Measurements from ENCODE around the gene KLHL10. TPM values are rescaled to one million over a fixed set of nuclear protein-coding genes. Genes with fewer than 3 reads are reported as not detected.

Gene KLHL10
- total and polyA plus RNA-seq, 2 donors, result 0.48 to 0.71 TPM

- H3K36me3 ChIP-seq (ENCODE audit: insufficient read depth), result peaks cover 7% of the 10 kb centered on the region
- no peak overlapping the region for H3K27ac ChIP-seq (ENCODE audit: low read depth)
- DNase-seq (ENCODE audit: extremely low spot score), result no peak
- no peak overlapping the region for H3K4me3 ChIP-seq (ENCODE audit: low read depth, low read length)
- 92% methylated on average over 4 of the region's 4 CpGs for WGBS
- H3K4me1 ChIP-seq (ENCODE audit: insufficient read depth), result no peaks in the 10 kb centered on the region
Observed at GRCh38 chr17:41880130-41880529, 42.5 kb downstream of the KLHL10 start.

- no peak for DNase-seq (ENCODE audit: extremely low spot score)
- Histone ChIP-seq H3K4me1 (ENCODE audit: insufficient read depth) (no peaks in the 10 kb centered on the region), H3K4me3 (ENCODE audit: low read depth, low read length) (no peak overlapping the region), H3K27ac (ENCODE audit: low read depth) (no peak overlapping the region), H3K36me3 (ENCODE audit: insufficient read depth) (peaks cover 7% of the 10 kb centered on the region)
- WGBS, result 89% methylated on average over 6 of the region's 6 CpGs
Observed at GRCh38 chr17:41882756-41883155, 45.1 kb downstream of the KLHL10 start.

- no peaks in the 10 kb centered on the region for H3K4me1 ChIP-seq (ENCODE audit: insufficient read depth)
- peaks cover 4% of the 10 kb centered on the region for H3K36me3 ChIP-seq (ENCODE audit: insufficient read depth)
- no peak overlapping the region for H3K27ac ChIP-seq (ENCODE audit: low read depth)
- WGBS, result 79% methylated on average over 6 of the region's 6 CpGs
- H3K4me3 ChIP-seq (ENCODE audit: low read depth, low read length), result no peak overlapping the region
- no peak for DNase-seq (ENCODE audit: extremely low spot score)
Observed at GRCh38 chr17:41885733-41886132, 48.1 kb downstream of the KLHL10 start.

GRCh38 chr17:41888332-41888965, 50.8 kb downstream of the KLHL10 start:
- H3K27ac ChIP-seq (ENCODE audit: low read depth), result no peak overlapping the region
- no peaks in the 10 kb centered on the region for H3K4me1 ChIP-seq (ENCODE audit: insufficient read depth)
- H3K4me3 ChIP-seq (ENCODE audit: low read depth, low read length), result no peak overlapping the region
- peaks cover 6% of the 10 kb centered on the region for H3K36me3 ChIP-seq (ENCODE audit: insufficient read depth)
- DNase-seq (ENCODE audit: extremely low spot score), result no peak
- 90% methylated on average over 6 of the region's 6 CpGs for WGBS

- Histone ChIP-seq H3K36me3 (ENCODE audit: insufficient read depth) (peaks cover 4% of the 10 kb centered on the region), H3K27ac (ENCODE audit: low read depth) (no peak overlapping the region), H3K4me3 (ENCODE audit: low read depth, low read length) (no peak overlapping the region), H3K4me1 (ENCODE audit: insufficient read depth) (no peaks in the 10 kb centered on the region)
- 95% methylated on average over 7 of the region's 7 CpGs for WGBS
- no peak for DNase-seq (ENCODE audit: extremely low spot score)
Observed at GRCh38 chr17:41891135-41892020, 53.8 kb downstream of the KLHL10 start.

- DNase-seq (ENCODE audit: extremely low spot score), result no peak
- 95% methylated on average over 4 of the region's 4 CpGs for WGBS
- H3K27ac ChIP-seq (ENCODE audit: low read depth), result no peak overlapping the region
- no peak overlapping the region for H3K4me3 ChIP-seq (ENCODE audit: low read depth, low read length)
- no peaks in the 10 kb centered on the region for H3K4me1 ChIP-seq (ENCODE audit: insufficient read depth)
- H3K36me3 ChIP-seq (ENCODE audit: insufficient read depth), result peaks cover 4% of the 10 kb centered on the region
Observed at GRCh38 chr17:41892021-41892376, 54.4 kb downstream of the KLHL10 start.

GRCh38 chr17:41893384-41893783, 55.8 kb downstream of the KLHL10 start:
- H3K36me3 ChIP-seq (ENCODE audit: insufficient read depth), result peaks cover 4% of the 10 kb centered on the region
- no peaks in the 10 kb centered on the region for H3K4me1 ChIP-seq (ENCODE audit: insufficient read depth)
- no peak overlapping the region for H3K27ac ChIP-seq (ENCODE audit: low read depth)
- no peak for DNase-seq (ENCODE audit: extremely low spot score)
- 95% methylated on average over 3 of the region's 3 CpGs for WGBS
- H3K4me3 ChIP-seq (ENCODE audit: low read depth, low read length), result no peak overlapping the region

GRCh38 chr17:41894791-41895331, 57.2 kb downstream of the KLHL10 start:
- H3K4me3 ChIP-seq (ENCODE audit: low read depth, low read length), result no peak overlapping the region
- 49% methylated on average over 7 of the region's 7 CpGs for WGBS
- peaks cover 6% of the 10 kb centered on the region for H3K36me3 ChIP-seq (ENCODE audit: insufficient read depth)
- no peaks in the 10 kb centered on the region for H3K4me1 ChIP-seq (ENCODE audit: insufficient read depth)
- peak overlapping the region; percentile 62 for H3K27ac ChIP-seq (ENCODE audit: low read depth)
- DNase-seq (ENCODE audit: extremely low spot score), result no peak

GRCh38 chr17:41895617-41896016, 58.0 kb downstream of the KLHL10 start:
- H3K27ac ChIP-seq (ENCODE audit: low read depth), result peak overlapping the region; percentile 62
- DNase-seq (ENCODE audit: extremely low spot score), result no peak
- WGBS, result 51% methylated on average over 5 of the region's 5 CpGs
- H3K4me3 ChIP-seq (ENCODE audit: low read depth, low read length), result no peak overlapping the region
- peaks cover 6% of the 10 kb centered on the region for H3K36me3 ChIP-seq (ENCODE audit: insufficient read depth)
- H3K4me1 ChIP-seq (ENCODE audit: insufficient read depth), result no peaks in the 10 kb centered on the region

- no peak for DNase-seq (ENCODE audit: extremely low spot score)
- H3K36me3 ChIP-seq (ENCODE audit: insufficient read depth), result peaks cover 8% of the 10 kb centered on the region
- 89% methylated on average over 6 of the region's 6 CpGs for WGBS
Observed at GRCh38 chr17:41896726-41897125, 59.1 kb downstream of the KLHL10 start.

More at GRCh38 chr17:41896726-41897125, 59.1 kb downstream of the KLHL10 start:
- H3K4me3 ChIP-seq (ENCODE audit: low read depth, low read length), result no peak overlapping the region
- H3K27ac ChIP-seq (ENCODE audit: low read depth), result no peak overlapping the region
- no peaks in the 10 kb centered on the region for H3K4me1 ChIP-seq (ENCODE audit: insufficient read depth)

Small RNA genes within 50 kb of the gene (small RNA-seq; reads per million reads assigned to genes)
- not detected for gene AC125257.2

Other genes with a start within 250 kb of the KLHL10 start
- not detected for gene KRT16, start 225.1 kb upstream of the KLHL10 start, total RNA-seq
- 0.20 TPM for gene KRT16, start 225.1 kb upstream of the KLHL10 start, polyA plus RNA-seq
- 33.5 TPM for gene KRT17, start 213.2 kb upstream of the KLHL10 start, total RNA-seq
- gene KRT17, start 213.2 kb upstream of the KLHL10 start, polyA plus RNA-seq, result 72.1 TPM
- 96.6 TPM for gene EIF1, start 148.9 kb upstream of the KLHL10 start, total RNA-seq
- gene EIF1, start 148.9 kb upstream of the KLHL10 start, polyA plus RNA-seq, result 649 TPM
- gene GAST, start 125.5 kb upstream of the KLHL10 start, total RNA-seq, result not detected
- not detected for gene GAST, start 125.5 kb upstream of the KLHL10 start, polyA plus RNA-seq
- gene HAP1, start 103.2 kb upstream of the KLHL10 start, total RNA-seq, result not detected
- 0.27 TPM for gene HAP1, start 103.2 kb upstream of the KLHL10 start, polyA plus RNA-seq
- 51.4 TPM for gene JUP, start 51.1 kb upstream of the KLHL10 start, total RNA-seq
- gene JUP, start 51.1 kb upstream of the KLHL10 start, polyA plus RNA-seq, result 53.8 TPM
- 32.1 TPM for gene P3H4, start 25.9 kb upstream of the KLHL10 start, total RNA-seq
- gene P3H4, start 25.9 kb upstream of the KLHL10 start, polyA plus RNA-seq, result 11.5 TPM
- gene FKBP10, start 24.8 kb upstream of the KLHL10 start, total RNA-seq, result 166 TPM
- 84.5 TPM for gene FKBP10, start 24.8 kb upstream of the KLHL10 start, polyA plus RNA-seq
- 40.8 TPM for gene NT5C3B, start 1.6 kb upstream of the KLHL10 start, total RNA-seq
- 67.9 TPM for gene NT5C3B, start 1.6 kb upstream of the KLHL10 start, polyA plus RNA-seq
- 35.0 TPM for gene KLHL11, start 27.6 kb downstream of the KLHL10 start, total RNA-seq
- 3.8 TPM for gene KLHL11, start 27.6 kb downstream of the KLHL10 start, polyA plus RNA-seq
- 64.1 TPM for gene ACLY, start 81.1 kb downstream of the KLHL10 start, total RNA-seq
- 51.7 TPM for gene ACLY, start 81.1 kb downstream of the KLHL10 start, polyA plus RNA-seq
- 1.4 TPM for gene ODAD4, start 92.8 kb downstream of the KLHL10 start, total RNA-seq
- 2.0 TPM for gene ODAD4, start 92.8 kb downstream of the KLHL10 start, polyA plus RNA-seq
- 28.7 TPM for gene CNP, start 129.0 kb downstream of the KLHL10 start, total RNA-seq
- gene CNP, start 129.0 kb downstream of the KLHL10 start, polyA plus RNA-seq, result 66.6 TPM
- gene DNAJC7, start 179.6 kb downstream of the KLHL10 start, total RNA-seq, result 69.9 TPM
- gene DNAJC7, start 179.6 kb downstream of the KLHL10 start, polyA plus RNA-seq, result 55.2 TPM
- gene NKIRAS2, start 182.3 kb downstream of the KLHL10 start, total RNA-seq, result 14.4 TPM
- 52.0 TPM for gene NKIRAS2, start 182.3 kb downstream of the KLHL10 start, polyA plus RNA-seq
- gene C17orf113, start 212.8 kb downstream of the KLHL10 start, total RNA-seq, result 0.95 TPM
- 1.5 TPM for gene C17orf113, start 212.8 kb downstream of the KLHL10 start, polyA plus RNA-seq